Loucy (cell line): ENCODE results near the gene GABRQ.

Source experiments
- H2AFZ ChIP-seq: fragments of 200-600 bp; sonication (generic); 2 replicates; pipeline ENCODE4 v1.6.0; 2016; ENCODE audit warnings: antibody characterized with exemption, mild to moderate bottlenecking, low read length, moderate library complexity
- H3F3A ChIP-seq: fragments of 200-600 bp; 2 replicates; pipeline ENCODE4 v1.6.0; 2016; ENCODE audit warnings: antibody characterized with exemption, low read depth, mild to moderate bottlenecking
- H3K27me3 ChIP-seq: fragments of 200-600 bp; sonication (generic); 2 replicates; pipeline ENCODE4 v1.6.1; 2014; ENCODE audit warnings: low read length, mild to moderate bottlenecking; ENCODE audit not compliant: insufficient read depth, poor library complexity, severe bottlenecking
- H3K36me3 ChIP-seq: fragments of 200-600 bp; sonication (generic); 2 replicates; pipeline ENCODE4 v1.6.1; 2016; ENCODE audit warnings: low read length; ENCODE audit not compliant: insufficient read depth
- H3K4me1 ChIP-seq: fragments of 200-600 bp; sonication (generic); 2 replicates; pipeline ENCODE4 v1.5.1; 2014; ENCODE audit warnings: low read length, mild to moderate bottlenecking; ENCODE audit not compliant: insufficient read depth, poor library complexity, severe bottlenecking
- H3K4me2 ChIP-seq: fragments of 200-600 bp; sonication (generic); 2 replicates; pipeline ENCODE4 v1.6.0; 2014; ENCODE audit warnings: antibody characterized with exemption, low read length, low read depth, mild to moderate bottlenecking; ENCODE audit not compliant: poor library complexity, severe bottlenecking
- H3K4me3 ChIP-seq: fragments of 200-600 bp; sonication (generic); 2 replicates; pipeline ENCODE4 v1.5.1; 2014; ENCODE audit warnings: low read length, mild to moderate bottlenecking, mixed read lengths; ENCODE audit not compliant: poor library complexity, severe bottlenecking
- H3K79me2 ChIP-seq: fragments of 200-600 bp; sonication (generic); 2 replicates; pipeline ENCODE4 v1.6.1; 2014; ENCODE audit warnings: low read length; ENCODE audit not compliant: insufficient read depth
- H3K9ac ChIP-seq: fragments of 200-600 bp; sonication (generic); 2 replicates; pipeline ENCODE4 v1.6.0; 2014; ENCODE audit warnings: mild to moderate bottlenecking, low read depth, low read length, moderate library complexity; ENCODE audit not compliant: poor library complexity, severe bottlenecking
- H3K9me2 ChIP-seq: fragments of 200-600 bp; sonication (generic); replicated peaks from 2 replicates; pipeline ENCODE4 v1.6.1; 2016; ENCODE audit warnings: low read depth, low read length, mixed read lengths
- H3K9me3 ChIP-seq: fragments of 200-600 bp; sonication (generic); 2 replicates; pipeline ENCODE4 v1.6.1; 2014; ENCODE audit warnings: mild to moderate bottlenecking, antibody characterized with exemption, low read length, low read depth; ENCODE audit not compliant: insufficient read depth
- H4K20me1 ChIP-seq: fragments of 200-600 bp; sonication (generic); 2 replicates; pipeline ENCODE4 v1.6.0; 2014; ENCODE audit warnings: antibody characterized with exemption, low read length, mild to moderate bottlenecking; ENCODE audit not compliant: insufficient read depth, poor library complexity, severe bottlenecking
- EZH2phosphoT487 ChIP-seq: fragments of 200-600 bp; IDR thresholded peaks from 2 replicates; pipeline ENCODE4 v1.6.1; 2018; ENCODE audit warnings: antibody characterized with exemption, mild to moderate bottlenecking, moderate library complexity, borderline replicate concordance
- TF ChIP-seq, protein P1 (sequence below): fragments of 200-600 bp; sonication (generic); conservative IDR thresholded peaks from 2 replicates; pipeline ENCODE4 v1.5.1; 2014; ENCODE audit warnings: mild to moderate bottlenecking, antibody characterized with exemption, low read length

Gene GABRQ

GRCh38 chrX:152639426-152639825 lies 1.7 kb downstream of the GABRQ start:
- Histone ChIP-seq H3K4me1 (no peaks in the 10 kb centered on the region), H3K4me3 (no peak overlapping the region), H4K20me1 (no peaks in the 10 kb centered on the region), H3K9ac (no peak overlapping the region), H3F3A (no peaks in the 10 kb centered on the region), H3K9me2 (no peaks in the 10 kb centered on the region), H3K27me3 (no peaks in the 10 kb centered on the region), H3K4me2 (no peak overlapping the region), H3K36me3 (no peaks in the 10 kb centered on the region), H3K79me2 (no peaks in the 10 kb centered on the region), H3K9me3 (no peaks in the 10 kb centered on the region), H2AFZ (no peak overlapping the region)
- TF ChIP-seq, protein P1, sequence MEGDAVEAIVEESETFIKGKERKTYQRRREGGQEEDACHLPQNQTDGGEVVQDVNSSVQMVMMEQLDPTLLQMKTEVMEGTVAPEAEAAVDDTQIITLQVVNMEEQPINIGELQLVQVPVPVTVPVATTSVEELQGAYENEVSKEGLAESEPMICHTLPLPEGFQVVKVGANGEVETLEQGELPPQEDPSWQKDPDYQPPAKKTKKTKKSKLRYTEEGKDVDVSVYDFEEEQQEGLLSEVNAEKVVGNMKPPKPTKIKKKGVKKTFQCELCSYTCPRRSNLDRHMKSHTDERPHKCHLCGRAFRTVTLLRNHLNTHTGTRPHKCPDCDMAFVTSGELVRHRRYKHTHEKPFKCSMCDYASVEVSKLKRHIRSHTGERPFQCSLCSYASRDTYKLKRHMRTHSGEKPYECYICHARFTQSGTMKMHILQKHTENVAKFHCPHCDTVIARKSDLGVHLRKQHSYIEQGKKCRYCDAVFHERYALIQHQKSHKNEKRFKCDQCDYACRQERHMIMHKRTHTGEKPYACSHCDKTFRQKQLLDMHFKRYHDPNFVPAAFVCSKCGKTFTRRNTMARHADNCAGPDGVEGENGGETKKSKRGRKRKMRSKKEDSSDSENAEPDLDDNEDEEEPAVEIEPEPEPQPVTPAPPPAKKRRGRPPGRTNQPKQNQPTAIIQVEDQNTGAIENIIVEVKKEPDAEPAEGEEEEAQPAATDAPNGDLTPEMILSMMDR, result no peak
- TF ChIP-seq EZH2phosphoT487, result no peak

DNA sequence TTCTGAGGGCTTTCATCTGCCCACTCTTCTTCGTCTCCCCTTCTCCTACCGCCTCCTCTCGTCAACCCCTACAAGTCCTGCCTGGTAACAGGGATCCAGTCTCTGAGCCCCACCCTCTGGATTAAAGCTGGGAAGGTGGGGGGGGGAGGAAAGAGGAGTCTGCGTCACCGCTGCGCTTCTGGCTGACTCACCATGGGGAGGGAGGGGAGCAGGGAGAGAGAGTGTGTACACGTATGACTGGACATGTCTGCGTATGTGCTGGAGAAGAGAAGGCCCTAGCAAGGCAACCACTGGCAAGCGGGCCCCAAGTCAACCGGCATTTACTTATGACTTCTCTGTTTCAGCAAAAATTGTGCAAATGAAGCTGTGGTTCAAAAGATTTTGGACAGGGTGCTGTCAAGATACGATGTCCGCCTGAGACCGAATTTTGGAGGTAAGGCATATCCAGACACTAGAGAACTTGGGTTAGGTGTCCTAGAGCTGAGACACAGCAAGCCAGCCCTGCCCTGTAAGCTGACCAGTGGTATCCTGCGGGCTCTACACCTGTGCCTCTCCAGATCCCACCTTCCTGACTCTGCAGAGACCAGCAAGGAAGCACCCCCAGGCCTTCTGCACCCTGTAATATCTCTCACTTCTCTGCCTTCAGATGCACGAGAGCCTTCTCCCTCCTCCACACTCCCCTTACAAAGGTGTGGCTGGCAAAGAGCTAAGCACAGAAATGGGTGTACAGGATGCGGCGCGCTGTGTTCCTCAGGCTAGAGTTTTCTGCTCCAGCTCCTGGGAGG lies 2.5 kb downstream of the GABRQ start:
- H4K20me1 ChIP-seq, result no peaks in the 10 kb centered on the region
- H3K27me3 ChIP-seq, result no peaks in the 10 kb centered on the region
- H3K4me2 ChIP-seq, result no peak overlapping the region
- H3K4me1 ChIP-seq, result no peaks in the 10 kb centered on the region
- no peaks in the 10 kb centered on the region for H3K9me3 ChIP-seq
- H3K9me2 ChIP-seq, result no peaks in the 10 kb centered on the region
- no peaks in the 10 kb centered on the region for H3F3A ChIP-seq
- no peak overlapping the region for H3K4me3 ChIP-seq
- no peak overlapping the region for H2AFZ ChIP-seq
- TF ChIP-seq EZH2phosphoT487, result no peak
- TF ChIP-seq, protein P1, result no peak
- no peaks in the 10 kb centered on the region for H3K79me2 ChIP-seq
- H3K36me3 ChIP-seq, result no peaks in the 10 kb centered on the region
- H3K9ac ChIP-seq, result no peak overlapping the region

DNA sequence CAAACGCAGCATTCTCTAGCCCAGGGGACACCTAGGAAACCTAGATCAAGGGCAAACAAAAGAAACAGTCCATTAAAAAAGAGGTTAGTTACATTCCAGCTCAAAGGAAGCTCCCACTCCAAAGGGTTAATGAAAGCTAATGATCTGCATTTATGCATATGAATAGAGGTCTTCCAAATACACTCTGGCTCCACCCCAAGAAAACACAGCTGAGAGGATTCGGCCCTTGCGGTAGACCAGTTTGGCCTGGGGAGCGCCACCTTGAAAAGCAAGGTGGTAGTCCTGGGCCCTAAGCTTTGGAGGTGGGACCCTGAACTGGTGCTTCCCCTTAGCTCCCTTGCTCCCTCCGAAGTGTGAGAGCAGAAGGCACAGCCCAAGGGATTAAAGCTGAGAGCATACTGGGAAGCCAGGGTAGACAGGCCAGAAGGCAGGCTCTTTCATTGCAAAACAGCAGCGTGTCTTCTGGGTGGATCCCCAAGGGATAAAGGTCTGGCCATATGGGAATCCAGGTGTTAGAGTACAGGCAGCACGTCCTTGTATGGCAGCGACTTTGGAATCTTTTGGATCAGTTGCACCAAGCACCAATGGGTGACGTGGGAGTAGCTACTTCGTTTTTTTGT lies 3.7 kb downstream of the GABRQ start:
- Histone ChIP-seq H3K79me2 (no peaks in the 10 kb centered on the region), H3K36me3 (no peaks in the 10 kb centered on the region), H4K20me1 (no peaks in the 10 kb centered on the region), H3K4me3 (no peak overlapping the region), H3K9me3 (no peaks in the 10 kb centered on the region), H3K9ac (no peak overlapping the region), H3F3A (no peaks in the 10 kb centered on the region), H3K4me1 (no peaks in the 10 kb centered on the region), H2AFZ (0 out of 2 replicates have a peak overlapping the region, but pooled peaks have one; percentile 36), H3K4me2 (no peak overlapping the region), H3K27me3 (no peaks in the 10 kb centered on the region), H3K9me2 (no peaks in the 10 kb centered on the region)
- no peak for TF ChIP-seq EZH2phosphoT487
- TF ChIP-seq, protein P1, result no peak
